Psoas muscle (tissue), 8 donors: Measurements from ENCODE around the gene ATP5PO. TPM values are rescaled to one million over a fixed set of nuclear protein-coding genes. Genes with fewer than 3 reads are reported as not detected.
A peak's percentile ranks its signal among the peaks of the same experiment; 100 is the strongest.

ENCODE experiments used
- ATAC-seq, 4 donors: fragments of 200-7000 bp; cut with Tn5 transposase; one replicate each; pipeline ENCODE4 v1.9.1; 2020; ENCODE audit warnings: moderate library complexity in 3 of 4, mild to moderate bottlenecking in 2 of 4
- DNase-seq, 2 donors: peaks; one replicate each; pipeline ENCODE4 v3.0.0-alpha.2; 2020
- H3K27ac ChIP-seq: fragments of 200-600 bp; one replicate; pipeline ENCODE4 v1.8.0; 2022
- H3K27me3 ChIP-seq, 3 donors: fragments of 200-600 bp in 1 of 3; one replicate each; pipeline versions ENCODE4 v1.6.1 to v1.8.0; 2013 to 2022; ENCODE audit warnings: low read length in 2 of 3, mild to moderate bottlenecking in 2 of 3, moderate library complexity in 1 of 3; ENCODE audit not compliant: insufficient read depth in 3 of 3
- H3K36me3 ChIP-seq, 2 donors: fragments of 200-600 bp in 1 of 2; one replicate each; pipeline versions ENCODE4 v1.6.1 to v1.8.0; 2013 to 2022; ENCODE audit warnings: low read depth in 1 of 2, mild to moderate bottlenecking in 1 of 2, moderate library complexity in 1 of 2; ENCODE audit not compliant: insufficient read depth in 1 of 2
- H3K4me1 ChIP-seq: fragments of 200-600 bp; one replicate; pipeline ENCODE4 v1.8.0; 2022
- H3K4me3 ChIP-seq: fragments of 200-600 bp; one replicate; pipeline ENCODE4 v1.8.0; 2022; ENCODE audit warnings: mild to moderate bottlenecking
- H3K9me3 ChIP-seq: fragments of 200-600 bp; one replicate; pipeline ENCODE4 v1.8.0; 2022
- CTCF ChIP-seq: fragments of 200-600 bp; IDR thresholded peaks from one replicate; pipeline ENCODE4 v1.8.0; 2022; ENCODE audit warnings: antibody characterized with exemption
- WGBS, 3 donors: extraction: QIAGEN DNeasy Blood & Tissue Kit; methylation state at CpG; one replicate each; pipeline versions ENCODE4 v1.1.6 to v1.1.7; 2013; 5-methylcytosine and 5-hydroxymethylcytosine counted together
- intact Hi-C, 2 donors: fragments of 100-400 bp; cut with DNase I; formaldehyde crosslinking; loops; one replicate each; pipeline versions ENCODE4 v1.11.0 to v1.14.2; 2022
- polyA plus RNA-seq, 3 donors: library from polyadenylated mRNA; stranded (reverse); fragments of 200-250 nt; gene quantifications; one replicate each; pipeline ENCODE4 v1.2.3, GENCODE V29; 2013
- total RNA-seq, 4 donors: library from RNA; stranded (reverse); fragmentation: NEBNext Ultra II Directional in 2 of 4; extraction: Animal tissue kit (Norgen Biotek cat#: 25700) in 2 of 4; gene quantifications; one replicate each; pipeline versions ENCODE4 v1.2.1 to v1.2.4, GENCODE V29; 2021 to 2023
- donor health status: healthy with polysubstance abuse.
- donor health status: DM: no; HTN: no; CAD: no; lungs with moderate emphysema.
- donor health status: Bipolar disorder and iron deficiency.
- donor health status: healthy.
- donor health status: DM: yes; HTN: yes; CAD: no.
- donor health status: DM: no; HTN: no; CAD: no.
- donor health status: DM: no; HTN: no; CAD: no.
- donor health status: DM: yes; HTN: yes; CAD: no.

ATP5PO gene
- total and polyA plus RNA-seq, 7 donors: 294 to 680 (median 473) TPM

GRCh38 chr21:33961061-33961460 is 45.5 kb upstream of the ATP5PO start:
- Histone ChIP-seq H3K36me3 (no peaks in the 10 kb centered on the region), H3K4me1 (no peaks in the 10 kb centered on the region), H3K9me3 (peaks cover 5% of the 10 kb centered on the region), H3K27me3 (no peaks in the 10 kb centered on the region), H3K4me3 (no peak overlapping the region), H3K27ac (no peak overlapping the region)
- intact Hi-C loops: no loop called here
- 76 to 91% (median 77%) methylated on average over 6 of the region's 6 CpGs for WGBS, 3 donors
- no peak for TF ChIP-seq CTCF
- no peak for DNase-seq
- no peak for ATAC-seq

- no peaks in the 10 kb centered on the region for H3K36me3 ChIP-seq
- TF ChIP-seq CTCF: no peak
- ATAC-seq (no peak), DNase-seq (no peak)
- H3K9me3 ChIP-seq: peaks cover 5% of the 10 kb centered on the region
- no peak overlapping the region for H3K27ac ChIP-seq
- H3K27me3 ChIP-seq: no peaks in the 10 kb centered on the region
- no peaks in the 10 kb centered on the region for H3K4me1 ChIP-seq
- intact Hi-C loops: no loop called here
- no peak overlapping the region for H3K4me3 ChIP-seq
Measured at GRCh38 chr21:33959680-33960079, 44.1 kb upstream of the ATP5PO start.

- no peak for ATAC-seq
- H3K4me1 ChIP-seq: no peaks in the 10 kb centered on the region
- no peak overlapping the region for H3K4me3 ChIP-seq
- DNase-seq: no peak
- H3K9me3 ChIP-seq: no peaks in the 10 kb centered on the region
- H3K27ac ChIP-seq: no peak overlapping the region
- H3K27me3 ChIP-seq: no peaks in the 10 kb centered on the region
- no peak for TF ChIP-seq CTCF
- intact Hi-C loops: no loop called here
- 94 to 98% (median 94%) methylated on average over 2 of the region's 2 CpGs for WGBS, 3 donors
- H3K36me3 ChIP-seq: no peaks in the 10 kb centered on the region
Measured at GRCh38 chr21:33954395-33954794, 38.8 kb upstream of the ATP5PO start.

- peak in 1 of 2 donors; percentile 21 for DNase-seq
- Histone ChIP-seq H3K4me1 (peaks cover 13% of the 10 kb centered on the region), H3K9me3 (no peaks in the 10 kb centered on the region), H3K4me3 (no peak overlapping the region), H3K27ac (peak overlapping the region; percentile 30), H3K27me3 (no peaks in the 10 kb centered on the region), H3K36me3 (no peaks in the 10 kb centered on the region)
- intact Hi-C loops: no loop called here
- no peak for TF ChIP-seq CTCF
- peak in 3 of 4 donors; percentile 56 to 72 (median 71) for ATAC-seq
- WGBS, 3 donors: 78 to 86% (median 81%) methylated on average over 8 of the region's 8 CpGs
Measured at GRCh38 chr21:33951276-33952178, 35.9 kb upstream of the ATP5PO start.
